A673 (cell line): ENCODE measurements around the gene AMOTL1. TPM values are rescaled to one million over a fixed set of nuclear protein-coding genes. Genes with fewer than 3 reads are reported as not detected.

Experiments used
- BruUV-seq: library from RNA; stranded (reverse); fragments of 400-500 nt; replicated peaks from 2 replicates; lab custom pipeline; 2021; lab: Mats Ljungman, UMichigan
- CTCF ChIA-PET: fragments of 300-600 bp; sonication (Branson Sonifier 250); formaldehyde crosslinking; loops from one replicate; lab custom pipeline; 2022; ENCODE audit warnings: antibody characterized with exemption; lab: Charles Lee
- POLR2A ChIA-PET: fragments of 300-600 bp; sonication (Branson Sonifier 250); formaldehyde crosslinking; loops from one replicate; lab custom pipeline; 2022; ENCODE audit warnings: antibody characterized with exemption; ENCODE audit not compliant: low non-redundant PET; lab: Charles Lee
- DNase-seq: peaks from one replicate; pipeline ENCODE4 v3.0.0-alpha.2; 2015; ENCODE audit warnings: low spot score
- H3K27ac ChIP-seq: fragments of 200-600 bp; sonication (generic); 2 replicates; pipeline ENCODE4 v1.5.1; 2016; ENCODE audit warnings: mixed run types, low read depth, mild to moderate bottlenecking, mixed read lengths, antibody characterized with exemption, low read length; ENCODE audit not compliant: poor library complexity, severe bottlenecking
- H3K27me3 ChIP-seq: fragments of 200-600 bp; sonication (generic); replicated peaks from 2 replicates; pipeline ENCODE4 v1.6.1; 2017; ENCODE audit warnings: mixed run types, low read depth, mild to moderate bottlenecking, mixed read lengths, antibody characterized with exemption, low read length; ENCODE audit not compliant: insufficient read depth, poor library complexity
- H3K36me3 ChIP-seq: fragments of 200-600 bp; sonication (generic); 2 replicates; pipeline ENCODE4 v1.6.1; 2016; ENCODE audit warnings: mixed run types, mild to moderate bottlenecking, mixed read lengths, antibody characterized with exemption, low read length; ENCODE audit not compliant: insufficient read depth, poor library complexity, severe bottlenecking
- H3K4me1 ChIP-seq: fragments of 200-600 bp; sonication (generic); 2 replicates; pipeline ENCODE4 v1.6.1; 2017; ENCODE audit warnings: mixed run types, mild to moderate bottlenecking, mixed read lengths, antibody characterized with exemption, low read length; ENCODE audit not compliant: insufficient read depth, poor library complexity, severe bottlenecking
- H3K4me3 ChIP-seq: fragments of 200-600 bp; sonication (generic); 2 replicates; pipeline ENCODE4 v1.5.1; 2016; ENCODE audit warnings: low read depth, mixed run types, mild to moderate bottlenecking, mixed read lengths, low read length; ENCODE audit not compliant: poor library complexity, severe bottlenecking
- H3K9me3 ChIP-seq: fragments of 200-600 bp; sonication (generic); 2 replicates; pipeline ENCODE4 v1.6.1; 2016; ENCODE audit warnings: mixed run types, low read depth, mild to moderate bottlenecking, mixed read lengths, antibody characterized with exemption, low read length; ENCODE audit not compliant: poor library complexity, severe bottlenecking
- EZH2 ChIP-seq: fragments of 200-600 bp; sonication (generic); IDR thresholded peaks from 2 replicates; pipeline ENCODE4 v1.6.1; 2017; ENCODE audit warnings: borderline replicate concordance, low read depth, mild to moderate bottlenecking, mixed read lengths, antibody characterized with exemption, low read length; ENCODE audit not compliant: poor library complexity, severe bottlenecking
- intact Hi-C: fragments of 100-400 bp; cut with micrococcal nuclease; formaldehyde crosslinking; loops from one replicate; pipeline ENCODE4 v1.10.0; 2022; ENCODE audit not compliant: unreplicated experiment
- total RNA-seq: library from RNA; stranded (reverse); gene quantifications from 2 replicates; pipeline ENCODE4 v1.2.3, GENCODE V29; 2021
- TF ChIP-seq, protein P1 (sequence below): fragments of 300-800, 200-600 bp; sonication (generic); conservative IDR thresholded peaks from 2 replicates; pipeline ENCODE4 v1.5.1; 2017; ENCODE audit warnings: low read depth, mild to moderate bottlenecking, antibody characterized with exemption, low read length, moderate library complexity, mixed read lengths

Gene AMOTL1
- total RNA-seq, 1 experiment from 2014 or later: 68.5 TPM

DNA sequence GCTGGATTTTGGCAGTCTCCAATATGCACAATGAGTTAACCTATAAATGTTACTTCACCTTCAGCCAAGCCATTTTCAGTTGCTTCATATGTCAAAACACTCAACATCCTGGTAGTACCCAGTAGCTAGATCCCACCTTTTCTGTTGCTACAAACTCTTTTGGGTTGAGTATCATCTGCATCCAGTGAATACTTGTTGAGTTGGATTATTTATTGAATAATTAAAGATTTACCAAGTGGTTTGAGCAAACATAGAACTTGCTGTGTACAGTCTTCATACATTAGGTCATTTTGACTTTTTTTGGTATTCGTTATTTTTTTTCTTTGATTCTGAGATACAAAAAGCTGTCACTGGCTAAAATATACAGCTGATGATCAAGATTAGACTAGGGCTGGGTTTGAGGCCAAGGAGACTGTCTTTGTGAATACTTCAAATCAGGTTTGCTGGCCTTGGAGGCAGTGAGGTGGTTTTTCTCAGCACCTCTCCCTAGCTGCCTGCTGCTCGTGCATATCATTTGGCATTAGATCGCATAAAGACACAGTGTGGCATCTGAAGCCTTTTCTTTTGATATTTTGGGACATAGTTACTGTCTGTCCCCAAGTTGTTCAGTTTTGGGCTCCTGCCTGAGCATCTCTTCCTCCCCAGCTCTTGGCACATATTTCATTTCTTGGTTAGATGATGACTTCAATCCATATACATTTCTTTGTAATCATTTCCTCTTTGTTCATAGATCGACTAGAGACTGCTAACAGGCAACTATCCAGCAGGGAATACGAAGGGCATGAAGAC is 62.8 kb downstream of the AMOTL1 start:
- no peaks in the 10 kb centered on the region for H3K27me3 ChIP-seq
- H3K4me1 ChIP-seq: peaks cover 19% of the 10 kb centered on the region
- TF ChIP-seq, protein P1, sequence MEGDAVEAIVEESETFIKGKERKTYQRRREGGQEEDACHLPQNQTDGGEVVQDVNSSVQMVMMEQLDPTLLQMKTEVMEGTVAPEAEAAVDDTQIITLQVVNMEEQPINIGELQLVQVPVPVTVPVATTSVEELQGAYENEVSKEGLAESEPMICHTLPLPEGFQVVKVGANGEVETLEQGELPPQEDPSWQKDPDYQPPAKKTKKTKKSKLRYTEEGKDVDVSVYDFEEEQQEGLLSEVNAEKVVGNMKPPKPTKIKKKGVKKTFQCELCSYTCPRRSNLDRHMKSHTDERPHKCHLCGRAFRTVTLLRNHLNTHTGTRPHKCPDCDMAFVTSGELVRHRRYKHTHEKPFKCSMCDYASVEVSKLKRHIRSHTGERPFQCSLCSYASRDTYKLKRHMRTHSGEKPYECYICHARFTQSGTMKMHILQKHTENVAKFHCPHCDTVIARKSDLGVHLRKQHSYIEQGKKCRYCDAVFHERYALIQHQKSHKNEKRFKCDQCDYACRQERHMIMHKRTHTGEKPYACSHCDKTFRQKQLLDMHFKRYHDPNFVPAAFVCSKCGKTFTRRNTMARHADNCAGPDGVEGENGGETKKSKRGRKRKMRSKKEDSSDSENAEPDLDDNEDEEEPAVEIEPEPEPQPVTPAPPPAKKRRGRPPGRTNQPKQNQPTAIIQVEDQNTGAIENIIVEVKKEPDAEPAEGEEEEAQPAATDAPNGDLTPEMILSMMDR: no peak
- no peak for TF ChIP-seq EZH2
- ChIA-PET POLR2A (no interaction called here), CTCF (no interaction called here)
- no peak overlapping the region for H3K27ac ChIP-seq
- no peaks in the 10 kb centered on the region for H3K9me3 ChIP-seq
- H3K4me3 ChIP-seq: no peak overlapping the region
- no TSS peak for BruUV-seq
- DNase-seq: no peak
- intact Hi-C loops: no loop called here
- peaks cover 48% of the 10 kb centered on the region for H3K36me3 ChIP-seq

DNA sequence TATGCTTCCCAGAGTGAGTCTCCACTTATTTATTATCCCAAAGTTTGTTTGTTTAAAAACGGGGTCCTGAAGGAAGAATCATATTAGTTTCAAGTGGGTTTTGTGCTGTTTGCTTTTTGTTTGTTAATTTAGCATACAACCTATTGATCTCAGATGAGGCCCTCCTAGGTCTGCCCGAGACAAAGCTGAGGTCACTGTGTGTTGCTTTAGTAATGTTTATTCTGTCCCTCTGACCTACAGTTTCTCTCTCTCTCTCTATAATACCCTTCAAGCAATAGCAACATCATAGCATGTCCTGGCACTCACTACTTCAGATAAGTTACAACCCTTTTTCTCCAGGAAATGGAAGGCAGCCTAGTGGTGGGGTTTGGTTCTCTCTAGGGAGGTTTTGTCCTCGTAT is 63.4 kb downstream of the AMOTL1 start:
- ChIA-PET POLR2A (no interaction called here), CTCF (no interaction called here)
- Histone ChIP-seq H3K4me1 (peaks cover 13% of the 10 kb centered on the region), H3K9me3 (no peaks in the 10 kb centered on the region), H3K36me3 (peaks cover 48% of the 10 kb centered on the region), H3K27ac (no peak overlapping the region), H3K27me3 (no peaks in the 10 kb centered on the region), H3K4me3 (no peak overlapping the region)
- BruUV-seq: no TSS peak
- no peak for TF ChIP-seq EZH2
- TF ChIP-seq, protein P1: no peak
- DNase-seq: no peak
- intact Hi-C loops: no loop called here

DNA sequence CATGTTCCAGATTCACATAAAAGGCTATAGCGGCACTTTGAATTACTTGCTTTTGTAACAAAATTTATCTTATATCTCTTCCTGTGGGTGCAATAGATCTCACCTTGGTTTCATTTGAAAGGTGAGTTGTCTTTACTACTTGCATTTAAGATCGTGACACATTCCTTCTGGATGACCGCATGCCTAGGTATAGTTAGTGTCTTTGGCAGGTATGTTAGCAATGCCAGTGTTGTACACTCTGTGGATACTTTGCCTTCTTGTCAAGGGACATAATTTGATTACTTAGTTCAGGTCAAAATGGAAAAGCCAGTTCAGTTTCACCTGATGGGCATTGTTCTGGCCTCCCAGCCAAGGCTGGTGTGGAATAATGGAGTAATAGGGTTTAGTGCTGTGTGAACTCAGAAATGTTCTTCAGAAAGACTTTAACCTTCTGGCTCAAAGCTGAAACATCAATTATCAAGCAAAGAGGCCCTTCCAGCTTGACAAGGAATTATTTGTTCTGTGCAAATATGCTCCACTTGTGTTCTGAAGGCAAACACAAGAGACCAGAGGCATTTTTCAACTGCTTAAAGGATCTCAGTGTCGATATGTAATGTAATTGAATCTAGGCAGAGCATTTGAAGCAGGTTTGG is 64.6 kb downstream of the AMOTL1 start:
- H3K36me3 ChIP-seq: peaks cover 38% of the 10 kb centered on the region
- H3K4me1 ChIP-seq: peaks cover 8% of the 10 kb centered on the region
- DNase-seq: no peak
- no peak overlapping the region for H3K4me3 ChIP-seq
- no peaks in the 10 kb centered on the region for H3K9me3 ChIP-seq
- TF ChIP-seq EZH2: no peak
- TF ChIP-seq, protein P1: no peak
- no peaks in the 10 kb centered on the region for H3K27me3 ChIP-seq
- BruUV-seq: no TSS peak
- POLR2A ChIA-PET: no interaction called here
- intact Hi-C loops: no loop called here
- no peak overlapping the region for H3K27ac ChIP-seq
- CTCF ChIA-PET: no interaction called here
